AG08395 (cell line): ENCODE data around the gene ARID5A.
"Not testable (repeated sequence)": the region's sequence is repeated elsewhere in the genome, so short reads cannot be mapped to it uniquely, and the experiment has no call there.

ENCODE experiments used
- DNase-seq: peaks from one replicate; pipeline ENCODE4 v3.0.0; 2012; ENCODE audit warnings: mixed read lengths, low spot score

The ARID5A gene

DNA sequence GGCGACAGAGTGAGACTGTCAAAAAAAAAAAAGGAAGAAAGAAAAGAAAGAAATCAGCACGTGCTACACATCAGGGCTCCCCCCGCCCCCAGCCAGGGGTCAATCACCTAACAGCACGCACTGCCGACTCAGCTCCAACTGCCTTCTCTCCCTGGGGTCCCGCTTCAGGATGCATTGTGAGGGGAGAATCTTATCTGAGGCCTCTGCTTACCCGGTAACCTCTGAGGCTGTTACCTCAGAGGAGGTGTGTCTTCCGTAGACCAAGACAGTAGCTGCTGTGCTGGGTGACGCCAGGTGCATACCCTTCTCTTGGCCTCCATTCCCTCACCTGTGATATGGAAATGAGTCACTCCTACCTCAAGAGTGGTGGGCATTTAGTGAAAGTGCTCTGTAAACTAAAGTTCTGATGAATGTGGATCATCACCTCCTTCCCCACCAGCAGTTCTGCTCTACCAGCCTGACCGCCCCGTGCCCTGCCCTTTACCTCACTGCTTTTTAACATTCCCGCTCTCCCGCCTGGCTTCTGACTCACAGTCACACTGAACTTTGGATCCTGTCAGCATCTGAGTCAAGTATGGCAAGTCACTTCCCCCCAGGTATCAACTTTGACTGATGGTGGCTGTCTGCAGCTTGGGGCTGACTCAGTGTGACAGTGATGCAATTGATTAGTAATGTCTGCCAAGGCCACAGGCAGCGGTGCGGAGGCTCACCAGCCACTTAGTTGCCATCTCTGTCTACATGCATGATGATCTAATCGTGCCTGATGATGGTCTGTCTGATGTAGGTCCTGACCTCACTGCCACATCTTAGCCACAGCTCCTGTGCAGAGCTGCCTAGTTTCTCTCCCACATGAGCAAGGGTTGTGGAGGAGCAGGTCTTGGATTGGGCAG lies 20.1 kb downstream of the ARID5A start:
- peak; percentile 60 for DNase-seq

DNA sequence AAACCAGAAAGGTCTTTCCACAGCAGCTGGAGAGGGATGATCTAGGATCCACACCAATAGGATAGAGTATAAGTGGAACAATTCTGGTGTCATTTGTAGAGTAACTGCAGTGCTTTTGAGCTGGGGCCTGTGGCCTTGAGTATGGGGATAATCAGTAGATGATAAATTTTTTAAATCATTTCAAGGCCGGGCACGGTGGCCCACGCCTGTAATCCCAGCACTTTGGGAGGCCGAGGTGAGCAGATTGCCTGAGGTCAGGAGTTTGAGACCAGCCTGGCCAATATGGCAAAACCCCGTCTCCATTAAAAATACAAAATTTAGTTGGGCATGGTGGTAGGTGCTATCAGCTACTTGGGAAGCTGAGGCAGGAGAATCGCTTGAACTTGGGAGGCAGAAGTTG lies 20.9 kb downstream of the ARID5A start:
- not testable (repeated sequence) for DNase-seq

DNA sequence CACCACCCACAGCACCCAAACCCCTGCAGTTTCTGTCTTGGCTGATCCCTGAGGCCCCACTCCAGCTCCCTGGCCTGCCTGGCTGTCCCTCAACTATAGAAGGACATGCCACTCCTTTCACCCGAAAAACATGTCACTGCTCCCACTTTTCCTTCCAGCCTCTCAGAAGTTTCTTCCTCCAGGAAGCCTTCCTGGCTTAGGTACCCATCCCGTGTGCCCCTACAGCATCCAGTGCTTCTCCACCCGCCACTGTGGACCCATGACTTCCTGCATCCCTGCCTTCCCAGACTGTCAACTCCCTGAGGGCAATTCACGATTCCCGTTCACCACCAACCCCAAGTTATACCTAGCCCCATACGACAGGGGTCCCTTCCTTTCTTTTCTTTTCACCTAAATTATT lies 21.5 kb downstream of the ARID5A start:
- no peak for DNase-seq

DNA sequence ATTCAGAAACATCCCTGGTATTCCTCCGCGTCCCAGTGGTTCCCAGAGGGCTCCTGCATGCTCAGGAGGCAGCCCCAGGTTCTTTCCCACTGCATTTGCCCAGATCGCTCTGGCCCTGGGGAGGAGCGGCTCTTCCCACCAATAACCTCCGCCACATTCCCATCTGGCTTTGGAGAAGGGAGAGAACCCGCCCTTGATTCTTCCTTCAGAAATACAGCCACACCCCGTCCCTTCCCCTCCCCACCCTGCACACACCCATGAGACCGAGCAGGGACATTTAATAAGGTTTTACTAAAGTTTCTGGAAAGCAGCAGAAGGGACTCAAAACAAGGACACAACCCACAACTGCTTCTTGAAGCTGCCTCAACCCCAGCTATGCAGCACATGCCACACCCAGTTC lies 21.9 kb downstream of the ARID5A start:
- no peak for DNase-seq

DNA sequence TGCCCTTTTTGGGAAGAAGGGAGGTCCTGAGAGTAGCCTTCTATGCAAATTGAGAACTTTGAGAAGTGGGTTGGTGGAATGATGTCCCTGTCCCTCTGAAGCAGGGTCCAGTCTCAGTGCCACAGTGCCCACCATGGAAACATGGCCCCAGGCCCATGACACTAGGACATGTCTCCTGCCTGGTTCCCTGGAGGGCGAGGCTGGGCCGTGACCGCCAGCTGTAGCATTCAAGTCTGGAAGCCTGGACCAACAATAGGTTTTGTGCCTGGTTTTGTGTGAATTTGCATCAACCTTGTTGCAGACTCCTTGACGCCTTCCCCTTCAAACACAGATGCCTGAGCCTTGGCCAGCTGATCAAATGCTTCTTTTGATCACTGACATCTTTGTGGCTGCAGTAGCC lies 27.5 kb downstream of the ARID5A start:
- DNase-seq = no peak

DNA sequence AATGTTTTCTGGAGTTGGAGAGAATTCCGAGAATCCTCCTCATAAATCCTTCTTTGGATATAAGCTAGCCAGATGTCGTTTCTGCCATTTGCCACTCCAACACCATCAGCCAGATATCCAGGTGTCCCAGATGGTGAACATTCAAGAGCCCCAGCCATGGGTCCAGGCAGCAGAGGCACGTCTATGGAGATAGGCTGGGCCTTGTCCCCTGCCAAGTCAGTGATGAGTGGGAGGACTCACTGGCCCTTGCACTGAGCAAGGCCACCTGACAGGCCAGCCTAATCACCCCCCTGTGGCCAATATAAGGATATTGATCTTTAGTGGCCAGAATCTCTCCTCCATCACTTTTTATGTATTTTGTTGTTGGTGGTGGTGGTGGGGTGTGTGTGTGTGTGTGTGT lies 28.0 kb downstream of the ARID5A start:
- DNase-seq = no peak

DNA sequence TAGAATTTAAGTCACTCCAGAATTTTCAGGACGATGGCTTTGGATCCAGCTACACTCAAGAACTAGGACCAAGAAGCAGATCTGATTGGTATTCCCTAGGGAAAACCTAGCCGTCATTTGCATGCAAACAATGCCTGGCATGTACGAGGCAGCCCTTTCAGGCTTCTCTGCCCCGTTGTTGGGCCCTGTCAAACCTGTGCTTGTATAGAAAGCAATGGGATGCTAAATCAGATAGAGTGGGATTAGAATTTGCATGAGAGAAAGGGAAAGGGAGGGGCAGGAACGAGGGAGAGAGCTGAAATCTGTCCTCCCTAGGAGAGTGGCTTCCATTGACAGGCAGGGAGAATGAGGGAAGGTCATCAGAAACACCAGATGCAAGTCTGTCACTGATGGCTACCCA lies 28.6 kb downstream of the ARID5A start:
- no peak for DNase-seq

DNA sequence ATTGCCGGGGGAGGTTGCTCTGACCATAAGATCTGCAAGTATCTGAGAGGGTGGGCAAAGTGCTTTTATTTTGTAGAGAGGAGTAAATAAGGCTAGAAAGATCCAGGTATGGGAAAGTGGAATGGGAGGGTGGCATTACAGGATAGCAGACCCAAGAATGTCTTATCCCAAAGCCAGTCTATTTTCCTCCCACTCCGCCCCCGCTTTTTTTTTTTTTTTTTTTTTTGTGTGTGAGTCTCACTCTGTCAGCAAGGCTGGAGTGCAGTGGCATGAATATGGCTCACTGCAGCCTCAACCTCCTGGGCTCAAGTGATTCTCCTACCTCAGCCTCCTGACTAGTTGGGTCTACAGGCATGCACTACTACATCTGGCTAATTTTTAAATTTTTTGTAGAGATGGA lies 31.5 kb downstream of the ARID5A start:
- DNase-seq = no peak

DNA sequence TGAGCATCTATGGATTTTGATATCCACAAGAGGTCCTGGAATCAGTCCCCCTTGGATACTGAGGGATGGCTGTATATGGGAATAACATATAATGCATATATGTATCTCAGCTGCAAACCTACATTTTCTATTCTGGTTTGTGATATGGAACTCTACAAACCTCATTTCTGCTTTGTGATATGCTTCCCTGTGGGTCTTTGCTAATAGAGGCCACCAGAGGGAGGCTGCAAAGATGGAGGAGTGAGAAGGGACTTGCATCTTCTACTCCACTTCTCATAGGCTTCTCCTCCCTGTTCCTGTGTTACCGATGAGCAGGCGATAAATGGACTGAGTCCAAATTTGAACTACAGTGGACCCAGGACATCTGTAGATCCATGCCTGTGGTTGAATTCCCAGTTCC lies 37.8 kb downstream of the ARID5A start:
- DNase-seq = no peak

DNA sequence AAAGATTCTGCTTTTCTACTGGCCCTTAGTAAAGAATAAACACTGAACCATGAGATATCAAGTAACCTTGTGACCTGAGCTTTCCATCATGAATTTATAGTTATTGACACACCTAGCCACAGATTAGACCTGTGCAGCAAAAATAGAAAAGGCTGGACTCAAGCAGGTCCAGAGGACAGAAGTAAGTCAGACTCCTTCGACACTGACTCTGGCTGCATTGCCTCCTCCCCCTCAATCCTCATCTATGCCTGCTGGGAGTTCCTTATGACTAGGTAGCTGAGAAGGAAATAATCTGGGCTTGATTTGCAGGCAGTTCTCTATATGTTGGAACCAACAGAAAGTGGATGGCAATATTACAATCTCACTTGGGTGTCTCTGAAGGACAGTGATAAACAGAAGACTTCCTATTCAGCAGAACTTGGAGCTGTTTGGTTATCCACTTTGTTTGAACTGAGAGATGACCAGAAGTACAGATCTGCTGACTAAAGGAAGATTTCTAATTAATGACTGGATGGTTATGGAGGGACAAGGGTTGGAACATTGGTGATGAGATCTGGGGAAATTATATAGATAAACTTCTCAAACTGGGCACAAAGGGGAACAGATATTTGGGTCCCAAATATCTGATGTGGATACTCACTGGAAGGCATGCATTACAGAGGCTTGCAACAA lies 39.4 kb downstream of the ARID5A start:
- no peak for DNase-seq

DNA sequence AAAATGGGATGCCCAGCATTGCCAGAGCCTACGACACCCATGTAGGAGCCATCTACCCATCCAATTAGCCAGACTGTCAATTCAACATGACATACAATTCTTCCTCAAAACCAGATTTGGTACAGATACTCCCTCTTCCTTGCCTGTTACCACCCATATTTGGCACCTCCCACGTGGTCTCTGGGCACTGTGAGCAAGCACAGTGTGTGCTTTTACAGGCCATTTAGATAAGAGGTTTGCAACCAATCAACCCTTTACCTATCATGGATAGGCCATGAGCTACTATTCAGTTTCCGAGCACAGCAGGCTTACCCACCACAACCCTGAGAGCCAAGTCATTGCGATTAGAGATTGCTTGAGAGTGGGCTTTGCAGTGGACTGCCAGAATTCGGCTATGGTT lies 40.9 kb downstream of the ARID5A start:
- no peak for DNase-seq

DNA sequence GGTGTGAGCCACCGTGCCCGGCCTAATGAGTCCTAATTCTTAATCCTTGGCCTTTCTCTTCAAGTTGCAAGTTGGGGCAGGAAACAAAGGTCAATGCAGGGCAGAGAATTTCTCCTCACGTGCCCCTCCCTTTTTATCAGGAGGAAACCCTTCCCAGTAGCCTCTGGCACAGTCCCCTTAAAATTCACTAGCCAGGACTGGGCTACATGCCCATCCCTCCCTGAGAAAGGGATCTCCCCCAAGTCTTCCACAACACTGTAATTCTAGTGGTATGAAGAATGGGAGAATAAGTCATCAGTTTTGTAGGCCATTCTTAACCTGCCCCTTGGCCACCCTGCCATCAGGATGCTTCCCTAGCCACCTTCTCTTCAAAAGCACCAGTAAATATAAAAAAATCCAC lies 42.2 kb downstream of the ARID5A start:
- no peak for DNase-seq

DNA sequence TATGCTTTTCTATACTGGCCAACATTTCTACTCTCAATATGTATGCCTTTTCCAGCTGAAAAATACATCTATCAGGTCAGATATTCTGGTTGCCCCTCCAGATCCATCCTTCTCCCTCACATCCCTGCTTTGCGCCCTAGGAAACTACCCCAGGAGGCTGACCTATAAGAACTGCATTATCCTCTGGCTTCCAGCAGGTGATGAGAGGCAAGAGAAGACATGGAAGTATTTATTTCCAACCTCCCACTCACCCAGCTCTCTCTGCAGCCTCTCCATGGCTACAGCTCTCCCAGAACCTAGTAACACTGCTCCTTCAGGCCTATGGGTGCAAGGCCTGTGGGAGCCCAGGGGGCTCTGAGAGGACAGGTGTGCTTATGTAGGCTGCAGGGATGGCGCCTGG lies 42.9 kb downstream of the ARID5A start:
- DNase-seq = no peak

DNA sequence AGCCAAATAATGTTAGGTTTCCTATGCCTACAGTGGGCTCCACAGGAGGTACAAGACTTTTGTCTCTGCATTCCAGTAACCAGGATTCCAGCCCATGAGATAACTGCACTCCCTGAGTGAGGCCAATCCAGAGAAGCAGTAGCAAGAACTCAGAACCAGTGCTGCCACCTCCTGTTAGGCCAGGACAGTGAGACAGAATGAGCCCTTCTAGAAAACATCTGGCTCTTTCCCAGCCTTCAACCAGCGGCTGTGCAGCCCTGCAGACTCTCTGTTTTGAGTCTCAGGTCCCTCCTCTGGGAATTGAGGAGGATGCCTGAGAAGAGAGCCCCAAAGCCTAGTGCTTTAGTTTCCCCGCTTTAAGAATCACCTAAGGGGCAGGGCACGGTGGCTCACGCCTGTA lies 44.2 kb downstream of the ARID5A start:
- peak; percentile 10 for DNase-seq

DNA sequence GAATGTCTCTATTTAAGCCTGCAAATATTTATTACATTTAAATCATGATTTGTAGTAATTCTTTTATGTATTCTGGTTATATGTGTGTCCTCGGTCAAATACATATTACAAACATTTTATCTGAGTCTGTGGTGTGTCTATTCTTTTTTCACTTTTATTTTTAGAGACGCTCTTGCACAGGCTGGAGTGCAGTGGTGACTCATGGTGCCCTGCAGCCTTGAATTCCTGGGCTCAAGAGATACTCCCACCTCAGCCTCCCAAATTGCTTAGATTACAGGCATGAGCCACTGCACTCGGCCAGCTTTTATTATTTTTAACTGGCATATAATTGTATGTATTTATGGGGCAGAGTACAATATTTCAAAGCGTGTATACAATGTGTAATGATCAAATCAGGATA lies 47.5 kb downstream of the ARID5A start:
- no peak for DNase-seq

DNA sequence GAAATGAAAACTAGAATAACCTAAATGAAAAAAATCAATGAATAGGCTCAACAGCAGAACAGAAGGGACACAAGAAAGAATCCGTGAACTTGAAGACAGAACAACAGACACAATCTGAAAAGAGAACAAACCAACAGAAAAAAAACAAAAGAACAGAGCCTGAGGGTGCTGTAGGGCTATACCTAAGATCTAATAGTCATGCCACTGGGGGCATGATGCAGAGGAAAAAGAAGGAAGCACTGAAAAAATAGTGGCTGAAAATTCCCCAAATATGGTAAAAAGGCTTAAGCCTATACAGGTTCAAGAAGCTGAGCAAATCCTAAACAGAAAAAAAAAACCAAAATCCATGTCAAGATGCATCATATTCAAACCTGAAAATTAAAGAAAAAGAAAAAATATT lies 51.3 kb downstream of the ARID5A start:
- DNase-seq = no peak

DNA sequence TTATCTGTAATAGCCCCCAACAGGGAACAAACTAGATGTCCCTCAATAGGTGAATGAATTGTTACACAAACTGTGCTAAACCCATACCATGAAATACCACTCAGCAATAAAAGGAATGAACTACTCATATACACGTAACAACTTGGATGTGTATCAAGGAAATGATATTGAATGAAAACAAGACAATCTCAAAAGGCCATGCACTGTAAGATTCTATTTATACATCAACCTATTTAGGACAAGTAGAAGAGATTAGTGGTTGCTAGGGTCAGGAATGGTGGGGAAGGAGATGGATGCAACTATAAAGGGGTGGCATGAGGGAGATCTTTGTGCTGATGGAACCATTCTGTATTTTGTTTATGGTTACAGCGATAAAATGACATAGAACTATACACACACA lies 54.5 kb downstream of the ARID5A start:
- DNase-seq = no peak

DNA sequence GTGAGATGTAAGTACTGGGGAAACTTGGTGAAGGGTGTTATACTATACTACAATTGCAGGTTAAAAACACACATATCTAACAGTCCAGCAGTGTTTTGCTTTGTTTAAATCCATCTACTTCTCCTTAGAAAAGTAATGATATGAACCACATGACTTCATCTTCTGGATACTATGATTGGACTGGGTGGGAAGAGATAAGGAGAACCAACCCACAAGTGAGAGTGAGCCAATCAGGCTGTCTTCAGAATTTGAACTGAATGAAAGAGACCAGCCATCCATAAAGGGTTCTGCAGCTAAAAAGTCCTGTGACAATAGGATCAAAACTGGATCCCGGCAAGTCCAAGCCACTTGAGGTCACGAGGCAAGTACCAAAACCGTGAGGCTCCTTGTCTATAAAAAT lies 54.9 kb downstream of the ARID5A start:
- DNase-seq = no peak

DNA sequence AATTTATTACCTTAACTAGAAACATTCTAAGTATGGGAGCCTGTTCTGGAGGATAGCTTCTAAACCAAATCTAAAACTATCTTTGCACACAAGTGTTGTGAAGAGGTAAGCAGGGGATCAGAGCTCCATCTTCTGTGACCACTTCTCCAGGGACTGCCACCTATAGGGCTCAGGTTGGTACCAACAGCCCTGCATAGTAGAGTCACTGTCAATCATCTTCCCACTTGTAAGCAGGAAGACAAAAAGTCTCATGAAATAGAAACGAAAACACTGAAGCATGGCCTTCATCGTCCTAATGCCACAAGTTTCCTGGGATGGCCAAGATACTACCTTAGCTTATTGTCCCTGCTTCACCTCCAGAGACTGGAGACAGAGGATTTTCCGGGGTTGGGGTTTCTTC lies 57.7 kb downstream of the ARID5A start:
- DNase-seq = no peak

DNA sequence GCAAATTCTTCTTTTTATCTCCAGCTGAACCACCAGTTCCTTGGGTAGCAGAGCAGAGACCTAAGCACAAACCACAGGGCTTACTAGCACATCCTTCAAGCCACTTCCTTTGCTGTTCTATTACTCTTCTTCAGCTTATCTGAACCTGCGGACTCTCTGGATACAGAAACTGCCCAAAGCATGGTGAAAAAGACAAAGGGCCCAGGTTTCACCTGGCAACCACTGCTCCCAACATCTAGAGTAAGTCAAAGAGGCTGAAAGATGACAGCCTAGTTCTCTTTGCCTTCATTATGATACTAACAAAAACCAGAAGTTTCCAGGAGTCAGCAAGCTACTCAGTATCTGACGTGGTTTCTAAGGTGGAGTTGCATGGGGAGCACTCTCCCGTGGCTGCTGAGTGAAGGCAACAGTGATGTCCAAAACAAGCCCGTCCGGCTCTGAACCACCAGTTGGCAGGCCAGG lies 58.2 kb downstream of the ARID5A start:
- DNase-seq = no peak

DNA sequence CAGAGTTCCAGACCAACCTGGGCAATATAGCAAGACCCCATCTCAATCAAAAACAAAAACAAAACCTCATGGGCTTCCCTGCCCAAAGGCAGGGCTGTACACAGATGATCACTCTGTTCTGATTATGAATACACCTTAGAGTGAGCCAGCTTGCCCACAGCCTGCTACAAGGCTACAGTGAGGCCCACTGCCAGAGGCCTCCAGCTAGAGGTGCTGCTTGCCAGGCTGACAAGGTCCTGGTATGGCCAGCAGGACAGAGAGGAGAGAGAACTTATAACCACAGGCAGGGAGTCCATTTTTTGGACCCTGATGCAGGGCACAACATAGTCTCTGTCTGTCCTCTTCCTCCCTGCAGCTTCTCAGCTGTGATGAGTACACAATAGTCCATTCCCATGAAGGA lies 60.0 kb downstream of the ARID5A start:
- no peak for DNase-seq

DNA sequence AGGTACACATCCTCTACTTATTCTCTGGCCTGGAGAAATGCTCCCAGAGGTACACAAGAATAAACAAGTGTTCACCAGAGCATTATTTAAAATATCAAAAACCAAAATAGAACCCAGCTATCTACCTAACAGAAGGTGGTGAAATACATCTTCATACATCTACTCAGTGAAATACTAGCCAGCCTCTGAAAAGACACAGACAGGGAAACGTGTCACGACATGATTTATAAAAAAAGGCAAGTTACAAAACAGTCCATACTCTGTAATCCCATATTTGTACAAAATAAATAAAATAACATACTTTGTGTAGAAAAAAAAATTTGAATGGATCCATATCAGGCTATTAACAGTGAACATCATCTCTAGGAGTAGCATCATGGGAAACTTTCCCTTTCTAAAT lies 63.4 kb downstream of the ARID5A start:
- DNase-seq = no peak

DNA sequence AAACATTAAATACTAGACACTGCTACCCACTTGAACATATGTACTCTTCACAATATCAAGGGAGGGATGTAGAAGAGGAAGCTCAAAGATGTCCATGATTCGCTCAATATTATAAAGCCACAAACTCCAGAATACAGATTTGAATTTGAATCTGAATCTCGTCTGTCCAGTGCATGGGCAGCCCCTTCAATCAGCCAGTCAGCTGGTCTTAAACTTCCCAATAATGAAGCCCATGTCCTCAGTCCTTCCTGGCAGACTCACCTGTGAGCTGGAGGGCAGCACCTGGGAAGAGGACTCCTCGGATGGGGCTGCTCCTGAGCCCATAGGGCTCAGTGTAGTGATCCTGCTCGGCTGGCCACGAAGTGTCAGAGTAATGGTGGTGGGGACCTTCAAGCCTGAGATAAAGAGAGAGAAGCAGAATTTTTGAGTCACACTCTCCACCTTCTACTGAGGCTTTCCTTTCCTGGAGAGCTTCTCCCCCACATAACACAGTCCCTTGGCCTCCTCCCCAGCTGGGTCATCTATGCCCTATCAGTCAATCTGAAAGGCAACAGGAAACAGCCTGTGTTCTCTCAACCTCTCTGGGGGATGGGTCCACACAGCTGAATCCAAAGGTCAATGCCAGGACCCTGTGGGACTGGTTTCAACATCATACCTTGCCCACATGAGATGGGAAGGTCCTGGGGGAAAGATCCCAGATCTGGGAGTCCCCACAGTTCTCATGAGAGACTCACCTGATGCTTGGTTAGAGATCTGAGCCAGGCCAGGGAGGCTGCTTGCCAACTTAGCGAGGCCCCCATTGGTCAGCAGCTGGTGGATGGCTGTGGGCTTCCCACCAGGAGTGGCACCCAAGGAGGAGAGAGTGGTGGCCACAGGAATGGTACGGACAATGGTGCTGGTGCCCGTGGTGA lies 65.1 kb downstream of the ARID5A start:
- no peak for DNase-seq
